Retinal pigment epithelial cell (primary cell): Measurements from ENCODE around the gene RNF225.

Experiments
- DNase-seq: peaks from one replicate; pipeline ENCODE4 v3.0.0-alpha.2; 2010; ENCODE audit warnings: low read depth
- H3K4me3 ChIP-seq: 2 replicates; pipeline ENCODE4 v1.5.1; 2011; ENCODE audit warnings: mild to moderate bottlenecking, low read length, control low read depth, moderate library complexity
- TF ChIP-seq, protein P1 (sequence below): conservative IDR thresholded peaks from 2 replicates; pipeline ENCODE4 v1.5.1; 2011; ENCODE audit warnings: low read depth, low read length, control low read depth, inconsistent platforms

The RNF225 gene

DNA sequence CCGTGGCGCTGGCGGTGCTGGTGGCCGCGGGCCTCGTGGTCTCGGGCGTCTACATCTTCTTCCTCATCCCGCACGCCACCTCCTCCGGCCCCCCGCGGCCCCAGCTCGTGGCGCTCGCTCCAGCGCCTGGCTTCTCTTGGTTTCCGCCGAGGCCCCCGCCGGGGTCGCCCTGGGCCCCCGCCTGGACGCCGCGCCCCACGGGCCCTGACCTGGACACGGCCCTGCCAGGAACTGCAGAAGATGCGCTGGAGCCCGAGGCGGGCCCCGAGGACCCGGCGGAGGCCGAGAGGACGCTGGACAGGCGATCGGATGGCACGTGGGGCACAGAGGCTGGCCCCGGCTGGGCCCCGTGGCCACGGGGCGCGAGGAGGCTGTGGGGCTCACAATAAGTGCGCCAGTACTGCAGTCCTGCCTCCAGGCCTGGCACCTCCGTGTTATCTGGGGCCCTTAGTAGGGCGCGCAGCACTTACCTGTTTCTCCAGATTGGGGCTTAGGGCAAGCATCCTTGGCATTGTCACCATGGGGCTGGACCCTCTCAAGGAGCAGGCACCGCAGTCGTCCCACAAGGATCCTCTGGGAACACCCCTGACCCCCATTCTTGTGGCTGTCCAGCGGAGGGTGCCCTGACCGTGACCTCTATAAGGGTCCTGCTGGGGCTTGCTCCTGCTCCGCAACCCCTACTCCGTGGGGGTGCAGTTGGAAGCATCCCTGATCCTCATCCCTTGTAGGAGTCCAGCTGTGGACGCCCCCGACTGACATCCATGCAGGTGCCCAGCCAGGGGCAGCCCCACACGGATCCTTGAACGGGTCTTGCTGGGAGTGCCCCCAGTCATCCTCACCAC lies 1.5 kb downstream of the RNF225 start:
- no peak for DNase-seq
- TF ChIP-seq, protein P1, sequence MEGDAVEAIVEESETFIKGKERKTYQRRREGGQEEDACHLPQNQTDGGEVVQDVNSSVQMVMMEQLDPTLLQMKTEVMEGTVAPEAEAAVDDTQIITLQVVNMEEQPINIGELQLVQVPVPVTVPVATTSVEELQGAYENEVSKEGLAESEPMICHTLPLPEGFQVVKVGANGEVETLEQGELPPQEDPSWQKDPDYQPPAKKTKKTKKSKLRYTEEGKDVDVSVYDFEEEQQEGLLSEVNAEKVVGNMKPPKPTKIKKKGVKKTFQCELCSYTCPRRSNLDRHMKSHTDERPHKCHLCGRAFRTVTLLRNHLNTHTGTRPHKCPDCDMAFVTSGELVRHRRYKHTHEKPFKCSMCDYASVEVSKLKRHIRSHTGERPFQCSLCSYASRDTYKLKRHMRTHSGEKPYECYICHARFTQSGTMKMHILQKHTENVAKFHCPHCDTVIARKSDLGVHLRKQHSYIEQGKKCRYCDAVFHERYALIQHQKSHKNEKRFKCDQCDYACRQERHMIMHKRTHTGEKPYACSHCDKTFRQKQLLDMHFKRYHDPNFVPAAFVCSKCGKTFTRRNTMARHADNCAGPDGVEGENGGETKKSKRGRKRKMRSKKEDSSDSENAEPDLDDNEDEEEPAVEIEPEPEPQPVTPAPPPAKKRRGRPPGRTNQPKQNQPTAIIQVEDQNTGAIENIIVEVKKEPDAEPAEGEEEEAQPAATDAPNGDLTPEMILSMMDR: no peak
- no peak overlapping the region for H3K4me3 ChIP-seq

DNA sequence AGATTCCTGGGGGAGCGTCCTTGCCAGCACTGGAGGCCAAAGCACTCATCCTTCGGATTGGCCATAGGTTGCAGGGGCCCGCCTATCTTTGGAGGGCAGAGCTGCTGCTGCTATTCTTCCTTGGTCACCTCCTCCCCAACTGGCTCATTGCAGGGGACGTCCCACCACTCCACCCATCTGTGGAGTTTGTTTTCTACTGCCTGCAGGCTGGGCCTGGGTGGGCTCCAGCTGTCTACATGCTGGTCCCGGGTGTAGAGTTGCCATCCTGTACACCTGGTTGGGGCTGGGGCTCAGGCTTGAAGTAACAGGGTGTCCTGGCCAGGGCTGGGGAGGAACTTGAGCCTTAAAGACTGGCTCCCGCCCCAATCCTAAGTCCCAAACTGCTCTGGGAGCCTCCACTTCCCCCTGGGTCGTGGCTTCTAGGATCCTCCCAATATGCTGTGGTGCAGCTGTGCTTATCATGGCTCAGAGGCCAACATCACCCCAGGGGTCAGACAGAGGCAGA lies 2.1 kb downstream of the RNF225 start:
- no peak overlapping the region for H3K4me3 ChIP-seq
- no peak for DNase-seq
- TF ChIP-seq, protein P1: no peak

DNA sequence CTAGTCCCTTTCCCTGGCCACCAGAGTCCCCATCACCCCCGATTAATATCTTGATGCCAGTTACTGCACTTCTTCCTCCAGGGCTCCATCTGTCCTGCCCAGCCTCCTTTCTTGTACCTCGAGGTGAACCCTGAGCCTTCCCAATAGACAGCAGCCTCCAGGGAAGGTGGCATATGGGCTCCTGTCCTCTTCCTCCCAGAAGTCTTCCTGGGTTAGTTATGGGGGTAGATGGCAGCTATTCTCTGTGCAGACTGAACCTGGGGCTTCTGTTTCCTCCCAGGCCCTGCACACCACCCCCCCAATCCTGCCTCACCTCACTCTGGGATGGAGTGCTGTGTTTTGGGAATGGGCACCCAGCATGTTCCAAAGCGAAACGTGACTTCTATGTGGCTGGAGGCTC lies 2.6 kb downstream of the RNF225 start:
- H3K4me3 ChIP-seq: no peak overlapping the region
- no peak for DNase-seq
- TF ChIP-seq, protein P1: no peak

DNA sequence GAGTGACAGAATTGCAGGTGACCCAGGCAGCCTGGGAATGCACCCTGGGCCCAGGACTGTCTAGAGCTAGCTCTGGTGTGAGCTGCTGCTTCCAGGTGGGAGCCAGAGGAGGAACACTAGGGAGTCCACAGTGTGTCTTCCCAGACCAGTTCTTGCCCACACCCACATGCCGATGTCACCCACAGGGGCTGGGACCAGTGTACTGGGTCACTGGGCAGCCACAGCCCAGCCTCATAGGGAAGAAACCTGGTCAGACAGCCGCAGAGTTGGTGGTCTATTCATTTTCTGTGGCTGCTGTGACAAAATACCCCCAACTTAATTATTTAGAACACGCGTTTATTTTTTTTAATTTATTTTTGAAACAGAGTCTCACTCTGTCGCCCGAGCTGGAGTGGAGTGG lies 3.1 kb downstream of the RNF225 start:
- TF ChIP-seq, protein P1: no peak
- DNase-seq: no peak
- H3K4me3 ChIP-seq: no peak overlapping the region

DNA sequence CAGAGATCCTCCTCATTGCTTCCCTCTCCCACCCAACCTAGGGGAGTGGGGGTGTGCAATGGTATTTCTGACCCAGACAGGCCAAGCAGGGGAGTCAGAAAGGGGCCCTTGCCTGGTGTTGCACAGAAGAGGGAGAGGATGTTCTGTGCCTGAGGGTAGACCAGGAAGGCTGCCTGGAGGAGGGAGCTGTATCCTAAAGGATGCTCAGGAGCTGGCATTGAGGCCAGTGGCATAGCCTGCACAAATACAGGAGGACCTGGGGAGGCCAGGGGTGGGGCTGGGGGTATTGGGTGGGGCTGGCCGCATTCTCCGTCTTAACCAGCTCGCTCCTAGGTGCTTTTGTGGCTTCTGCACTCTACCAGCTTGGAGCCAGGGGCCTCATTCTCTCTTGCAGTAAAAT lies 4.4 kb downstream of the RNF225 start:
- TF ChIP-seq, protein P1: no peak
- no peak overlapping the region for H3K4me3 ChIP-seq
- DNase-seq: no peak

DNA sequence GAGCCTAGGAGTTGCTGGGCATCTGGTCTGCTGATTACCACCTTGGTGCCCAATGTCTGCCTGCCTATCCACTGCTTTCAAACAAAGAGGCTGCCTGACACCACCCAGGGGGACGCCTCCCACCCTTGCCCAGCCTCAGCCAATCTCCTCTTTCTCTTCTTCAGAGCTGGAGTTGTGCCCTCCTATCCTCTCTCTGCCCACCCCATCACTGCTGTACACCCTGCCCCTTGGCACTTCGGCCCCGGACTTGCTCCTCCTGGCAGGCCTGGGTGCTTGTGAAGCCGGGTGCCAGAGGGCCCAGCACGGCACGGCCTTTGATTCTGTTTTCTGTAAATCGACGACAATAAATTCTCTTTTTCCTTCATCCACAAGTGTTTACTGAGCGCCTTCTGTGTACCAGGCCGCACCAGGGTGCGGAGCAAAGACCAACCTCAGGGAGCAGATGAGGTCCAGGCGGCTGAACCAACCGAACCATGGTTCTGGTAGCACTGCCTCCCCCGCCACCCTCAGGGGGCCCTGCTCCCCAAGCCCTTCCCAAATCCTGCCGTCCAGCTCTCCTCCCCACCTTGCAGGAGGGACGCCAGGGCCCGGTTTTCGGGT lies 5.0 kb downstream of the RNF225 start:
- TF ChIP-seq, protein P1: no peak
- DNase-seq: no peak

More for the DNA sequence above, 5.0 kb downstream of the RNF225 start:
- H3K4me3 ChIP-seq: peak overlapping the region; percentile 61
